CD8-positive, alpha-beta memory T cell (primary cell): ENCODE data around the gene SMC4. TPM values are rescaled to one million over a fixed set of nuclear protein-coding genes. Genes with fewer than 3 reads are reported as not detected.

Experiments used
- CTCF ChIA-PET: fragments of 350-600 bp; sonication (Branson Sonifier 250); formaldehyde crosslinking; loops from one replicate; lab custom pipeline; 2021; ENCODE audit warnings: antibody characterized with exemption; lab: Charles Lee
- POLR2A ChIA-PET: fragments of 350-600 bp; sonication (Branson Sonifier 250); formaldehyde crosslinking; loops from one replicate; lab custom pipeline; 2021; ENCODE audit warnings: antibody characterized with exemption; lab: Charles Lee
- DNase-seq, 5 donors: peaks; one replicate each; pipeline versions ENCODE4 v3.0.0 to v3.0.0-alpha.2; 2020 to 2022; ENCODE audit warnings: mixed read lengths in 1 of 5
- H3K27ac ChIP-seq: one replicate; pipeline ENCODE4 v1.7.0; 2013; ENCODE audit warnings: low read depth, mild to moderate bottlenecking, low read length, moderate library complexity
- H3K27me3 ChIP-seq: 2 replicates; pipeline ENCODE4 v1.7.0; 2013; ENCODE audit warnings: low read length, mild to moderate bottlenecking; ENCODE audit not compliant: insufficient read depth, poor library complexity, severe bottlenecking
- H3K36me3 ChIP-seq: 2 replicates; pipeline ENCODE4 v1.7.0; 2013; ENCODE audit warnings: mild to moderate bottlenecking, low read length, moderate library complexity; ENCODE audit not compliant: insufficient read depth
- H3K4me1 ChIP-seq: 2 replicates; pipeline ENCODE4 v1.7.0; 2013; ENCODE audit warnings: mild to moderate bottlenecking, low read length, moderate library complexity; ENCODE audit not compliant: insufficient read depth
- H3K4me3 ChIP-seq: 2 replicates; pipeline ENCODE4 v1.7.0; 2013; ENCODE audit warnings: mild to moderate bottlenecking, low read length
- H3K9me3 ChIP-seq: 2 replicates; pipeline ENCODE4 v1.7.0; 2013; ENCODE audit warnings: mild to moderate bottlenecking, low read length
- H3K27ac Mint-ChIP-seq, 8 donors: one replicate each; pipeline ENCODE4 v1.8.0; 2020 to 2021; ENCODE audit warnings: mixed read lengths in 8 of 8, mild to moderate bottlenecking in 6 of 8, inconsistent platforms in 3 of 8, moderate library complexity in 3 of 8
- H3K27me3 Mint-ChIP-seq, 2 donors: one replicate each; pipeline ENCODE4 v1.8.0; 2020 to 2021; ENCODE audit warnings: mixed read lengths in 2 of 2, mild to moderate bottlenecking in 1 of 2, moderate library complexity in 1 of 2
- H3K36me3 Mint-ChIP-seq, 3 donors: one replicate each; pipeline ENCODE4 v1.8.0; 2020 to 2021; ENCODE audit warnings: mixed read lengths in 3 of 3, inconsistent platforms in 1 of 3, mild to moderate bottlenecking in 1 of 3
- H3K4me1 Mint-ChIP-seq, 3 donors: one replicate each; pipeline ENCODE4 v1.8.0; 2020 to 2021; ENCODE audit warnings: mixed read lengths in 3 of 3, inconsistent platforms in 1 of 3, mild to moderate bottlenecking in 1 of 3
- H3K4me3 Mint-ChIP-seq, 7 donors: one replicate each; pipeline ENCODE4 v1.8.0; 2020 to 2021; ENCODE audit warnings: mixed read lengths in 7 of 7, mild to moderate bottlenecking in 6 of 7, moderate library complexity in 4 of 7, inconsistent platforms in 2 of 7
- H3K9me3 Mint-ChIP-seq, 5 donors: one replicate each; pipeline ENCODE4 v1.8.0; 2020 to 2022; ENCODE audit warnings: mixed read lengths in 5 of 5, mild to moderate bottlenecking in 3 of 5, moderate library complexity in 2 of 5, inconsistent platforms in 1 of 5
- polyA plus RNA-seq: library from polyadenylated mRNA; unstranded; fragments of 300-500 nt; fragmentation: Illumina TruSeq; gene quantifications from one replicate; pipeline ENCODE4 v1.2.3, GENCODE V29; 2021
- total RNA-seq, 2 experiments: library from RNA; stranded (reverse); gene quantifications; one replicate each; pipeline ENCODE4 v1.2.3, GENCODE V29; 2021

The SMC4 gene
- total and polyA plus RNA-seq, 3 experiments from 2014 or later = 45.0 to 123 (median 120) TPM

- ChIA-PET POLR2A (interaction anchor here (0.6 kb wide), 1 partner anchor 26 kb away, joined by 4 read pairs; no protein-coding TSS in a partner anchor), CTCF (no interaction called here)
- H3K27me3 ChIP-seq = no peaks in the 10 kb centered on the region
- H3K4me3 Mint-ChIP-seq = peak overlapping the region in 1 of 7 donors; percentile 32
- H3K36me3 ChIP-seq = no peaks in the 10 kb centered on the region
- H3K36me3 Mint-ChIP-seq = peaks cover 12 to 81% (median 38%) of the 10 kb centered on the region in 3 donors
- H3K27ac ChIP-seq = no peak overlapping the region
- peaks cover 12% of the 10 kb centered on the region for H3K4me1 ChIP-seq
- no peak for DNase-seq
- no peak overlapping the region for H3K4me3 ChIP-seq
- peaks cover 43 to 71% (median 62%) of the 10 kb centered on the region in 3 donors for H3K4me1 Mint-ChIP-seq
- H3K27me3 Mint-ChIP-seq = no peaks in the 10 kb centered on the region
- no peaks in the 10 kb centered on the region for H3K9me3 ChIP-seq
- H3K27ac Mint-ChIP-seq = peak overlapping the region in 4 of 8 donors; percentile 7 to 63 (median 46)
- no peaks in the 10 kb centered on the region for H3K9me3 Mint-ChIP-seq
Measured at GRCh38 chr3:160435747-160436146, 36.3 kb downstream of the SMC4 start.

DNA sequence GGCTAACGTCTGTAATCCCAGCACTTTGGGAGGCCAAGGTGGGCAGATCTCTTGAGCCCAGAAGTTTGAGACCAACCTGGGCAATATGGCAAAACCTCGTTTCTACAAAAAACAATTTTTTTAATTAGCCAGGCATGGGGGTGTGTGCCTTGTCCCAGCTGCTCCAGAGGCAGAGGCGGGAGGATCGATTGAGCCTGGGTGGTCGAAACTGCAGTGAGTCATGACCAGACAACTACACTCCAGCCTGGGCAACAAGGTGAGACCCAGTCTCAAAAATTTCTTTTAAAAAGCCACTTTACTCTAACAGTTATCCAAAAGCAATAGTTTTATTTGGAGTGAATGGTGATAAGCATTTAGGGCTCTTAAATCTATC, 37.6 kb downstream of the SMC4 start:
- Histone ChIP-seq H3K4me1 (peaks cover 12% of the 10 kb centered on the region), H3K4me3 (no peak overlapping the region), H3K9me3 (no peaks in the 10 kb centered on the region), H3K36me3 (no peaks in the 10 kb centered on the region), H3K27ac (peak overlapping the region; percentile 1), H3K27me3 (no peaks in the 10 kb centered on the region)
- CTCF ChIA-PET = interaction anchor here (0.7 kb wide), 1 partner anchor 24 kb away, joined by 3 read pairs; no protein-coding TSS in a partner anchor
- Mint-ChIP-seq H3K27ac (peak overlapping the region in 4 of 8 donors; percentile 37 to 82 (median 61)), H3K4me3 (peak overlapping the region in 2 of 7 donors; percentile 28 to 57), H3K27me3 (no peaks in the 10 kb centered on the region), H3K36me3 (peaks cover 12 to 73% (median 36%) of the 10 kb centered on the region in 3 donors), H3K9me3 (no peaks in the 10 kb centered on the region), H3K4me1 (peaks cover 47 to 80% (median 70%) of the 10 kb centered on the region in 3 donors)
- no peak for DNase-seq
- POLR2A ChIA-PET = interaction anchor here (0.6 kb wide), 1 partner anchor 127 kb away, joined by 3 read pairs; no protein-coding TSS in a partner anchor

GRCh38 chr3:160440687-160441086, 41.2 kb downstream of the SMC4 start:
- H3K4me1 Mint-ChIP-seq = peaks cover 53 to 83% (median 77%) of the 10 kb centered on the region in 3 donors
- Histone ChIP-seq H3K36me3 (no peaks in the 10 kb centered on the region), H3K9me3 (no peaks in the 10 kb centered on the region), H3K4me3 (no peak overlapping the region), H3K27me3 (no peaks in the 10 kb centered on the region), H3K4me1 (peaks cover 12% of the 10 kb centered on the region), H3K27ac (no peak overlapping the region)
- no peaks in the 10 kb centered on the region for H3K9me3 Mint-ChIP-seq
- ChIA-PET CTCF (interaction anchor here (1.3 kb wide), 1 partner anchor 25 kb away, joined by 3 read pairs; no protein-coding TSS in a partner anchor), POLR2A (no interaction called here)
- DNase-seq = no peak
- H3K4me3 Mint-ChIP-seq = no peak overlapping the region
- peaks cover 16 to 51% (median 31%) of the 10 kb centered on the region in 3 donors for H3K36me3 Mint-ChIP-seq
- H3K27ac Mint-ChIP-seq = no peak overlapping the region
- no peaks in the 10 kb centered on the region for H3K27me3 Mint-ChIP-seq

- H3K27me3 Mint-ChIP-seq = no peaks in the 10 kb centered on the region
- Histone ChIP-seq H3K9me3 (no peaks in the 10 kb centered on the region), H3K27me3 (no peaks in the 10 kb centered on the region), H3K4me3 (no peak overlapping the region), H3K4me1 (peaks cover 11% of the 10 kb centered on the region), H3K36me3 (no peaks in the 10 kb centered on the region), H3K27ac (no peak overlapping the region)
- H3K36me3 Mint-ChIP-seq = peaks cover 8 to 33% (median 21%) of the 10 kb centered on the region in 3 donors
- peak overlapping the region in 2 of 8 donors; percentile 55 to 62 for H3K27ac Mint-ChIP-seq
- no peak for DNase-seq
- ChIA-PET POLR2A (no interaction called here), CTCF (no interaction called here)
- no peaks in the 10 kb centered on the region for H3K9me3 Mint-ChIP-seq
- H3K4me1 Mint-ChIP-seq = peaks cover 41 to 82% (median 79%) of the 10 kb centered on the region in 3 donors
- H3K4me3 Mint-ChIP-seq = peak overlapping the region in 2 of 7 donors; percentile 10 to 43
Measured at GRCh38 chr3:160444411-160444810, 45.0 kb downstream of the SMC4 start.

GRCh38 chr3:160445854-160446253, 46.4 kb downstream of the SMC4 start:
- Mint-ChIP-seq H3K9me3 (no peaks in the 10 kb centered on the region), H3K36me3 (peaks cover 4 to 27% (median 14%) of the 10 kb centered on the region in 3 donors), H3K4me1 (peaks cover 44 to 80% (median 79%) of the 10 kb centered on the region in 3 donors), H3K27me3 (no peaks in the 10 kb centered on the region), H3K4me3 (peak overlapping the region in 2 of 7 donors; percentile 8 to 32), H3K27ac (peak overlapping the region in 2 of 8 donors; percentile 55 to 76)
- CTCF ChIA-PET = no interaction called here
- Histone ChIP-seq H3K27ac (no peak overlapping the region), H3K36me3 (no peaks in the 10 kb centered on the region), H3K4me3 (no peak overlapping the region), H3K9me3 (no peaks in the 10 kb centered on the region), H3K27me3 (no peaks in the 10 kb centered on the region), H3K4me1 (peaks cover 18% of the 10 kb centered on the region)
- POLR2A ChIA-PET = no interaction called here
- DNase-seq = no peak

DNA sequence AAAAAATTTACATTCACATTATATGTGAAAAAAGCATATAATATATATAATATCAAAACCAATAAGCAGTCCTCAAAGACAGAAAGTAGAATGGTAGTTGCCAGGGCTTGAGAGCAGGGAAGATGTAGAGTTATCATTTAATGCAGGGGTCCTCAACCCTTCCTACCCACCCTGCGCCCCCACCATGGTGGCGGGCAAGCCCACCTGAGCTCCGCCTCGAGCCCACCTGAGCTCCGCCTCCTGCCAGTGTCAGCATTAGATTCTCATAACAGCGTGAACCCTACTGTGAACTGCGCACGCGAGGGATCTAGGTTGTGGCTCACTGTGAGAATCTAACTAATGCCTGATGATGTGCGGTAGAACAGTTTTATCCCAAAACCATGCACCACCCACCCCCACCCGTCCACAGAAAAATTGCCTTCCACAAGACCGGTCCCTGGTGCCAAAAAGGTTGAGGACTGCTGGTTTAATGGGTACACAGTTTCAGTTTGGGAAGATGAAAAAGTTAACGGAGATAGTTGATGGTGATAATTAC, 47.1 kb downstream of the SMC4 start:
- peak overlapping the region in 3 of 8 donors; percentile 10 to 54 (median 48) for H3K27ac Mint-ChIP-seq
- no peaks in the 10 kb centered on the region for H3K9me3 Mint-ChIP-seq
- H3K4me3 ChIP-seq = no peak overlapping the region
- ChIA-PET POLR2A (no interaction called here), CTCF (interaction anchor here (1.1 kb wide), 1 partner anchor 32 kb away, joined by 4 read pairs; no protein-coding TSS in a partner anchor)
- H3K27me3 Mint-ChIP-seq = no peaks in the 10 kb centered on the region
- no peaks in the 10 kb centered on the region for H3K36me3 ChIP-seq
- DNase-seq = no peak
- peak overlapping the region in 6 of 7 donors; percentile 6 to 64 (median 53) for H3K4me3 Mint-ChIP-seq
- no peak overlapping the region for H3K27ac ChIP-seq
- no peaks in the 10 kb centered on the region for H3K27me3 ChIP-seq
- peaks cover 18% of the 10 kb centered on the region for H3K4me1 ChIP-seq
- H3K36me3 Mint-ChIP-seq = peaks cover 4 to 25% (median 12%) of the 10 kb centered on the region in 3 donors
- no peaks in the 10 kb centered on the region for H3K9me3 ChIP-seq
- H3K4me1 Mint-ChIP-seq = peaks cover 42 to 77% (median 75%) of the 10 kb centered on the region in 3 donors

DNA sequence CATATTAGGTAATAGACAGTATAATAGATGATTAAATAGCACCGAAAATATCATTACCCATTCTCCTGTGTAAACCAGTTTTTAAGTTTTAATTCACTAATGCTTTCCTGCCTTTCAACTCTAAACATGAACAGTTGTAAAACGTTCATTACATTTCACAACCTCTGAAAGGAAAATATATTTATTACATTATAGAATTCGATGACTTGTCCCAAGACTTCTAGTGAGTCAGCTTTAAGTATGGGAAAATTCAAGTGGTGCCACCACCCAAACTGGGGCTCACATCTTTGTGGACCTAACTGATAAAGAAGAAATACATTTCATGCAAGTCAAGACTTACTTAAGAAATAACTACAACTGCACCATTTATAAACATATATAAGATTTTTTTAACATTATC, 48.1 kb downstream of the SMC4 start:
- Mint-ChIP-seq H3K9me3 (no peaks in the 10 kb centered on the region), H3K27me3 (no peaks in the 10 kb centered on the region), H3K27ac (peak overlapping the region in 1 of 8 donors; percentile 40), H3K36me3 (peaks cover 4 to 21% (median 12%) of the 10 kb centered on the region in 3 donors), H3K4me1 (peaks cover 40 to 71% (median 68%) of the 10 kb centered on the region in 3 donors), H3K4me3 (peak overlapping the region in 4 of 7 donors; percentile 41 to 100 (median 74))
- Histone ChIP-seq H3K4me1 (peaks cover 18% of the 10 kb centered on the region), H3K4me3 (no peak overlapping the region), H3K9me3 (no peaks in the 10 kb centered on the region), H3K27ac (peak overlapping the region; percentile 87), H3K36me3 (no peaks in the 10 kb centered on the region), H3K27me3 (no peaks in the 10 kb centered on the region)
- no peak for DNase-seq
- CTCF ChIA-PET = interaction anchor here (1.1 kb wide), 1 partner anchor 33 kb away, joined by 4 read pairs; no protein-coding TSS in a partner anchor
- POLR2A ChIA-PET = no interaction called here
